NT2/D1 (cell line): Measurements from ENCODE around the gene HAGHL.

ENCODE experiments used
- SUZ12 ChIP-seq: IDR thresholded peaks from 2 replicates; pipeline ENCODE4 v1.6.1; 2011; ENCODE audit not compliant: insufficient read length, insufficient read depth; ENCODE audit errors: extremely low read depth
- YY1 ChIP-seq: IDR thresholded peaks from 2 replicates; pipeline ENCODE4 v1.6.1; 2011; ENCODE audit not compliant: insufficient read length, insufficient read depth

DNA sequence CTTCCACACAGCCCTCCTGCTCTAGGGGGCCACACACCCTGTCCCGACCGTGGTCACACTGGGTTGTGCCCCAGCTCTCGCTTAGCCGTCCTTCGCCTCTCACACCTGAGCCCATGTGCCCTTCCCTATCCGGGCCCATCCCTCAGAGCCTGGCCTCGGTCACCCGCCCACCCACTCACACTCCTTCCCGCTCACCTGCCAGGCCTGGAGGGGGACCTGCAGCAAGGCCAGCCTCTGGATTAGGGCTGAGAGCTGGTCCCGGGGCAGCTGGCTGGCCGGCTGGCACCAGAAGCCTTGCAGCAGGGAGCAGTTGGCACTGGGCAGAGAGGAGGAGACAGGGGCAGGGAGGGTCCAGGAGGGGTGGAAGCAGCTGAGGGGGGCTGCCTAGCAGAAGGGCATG, 51.5 kb downstream of the HAGHL start:
- TF ChIP-seq SUZ12 (no peak), YY1 (no peak)
